ENCODE results near the gene CD2. TPM values are rescaled to one million over a fixed set of nuclear protein-coding genes. Genes with fewer than 3 reads are reported as not detected.
"Not testable (repeated sequence)": the region's sequence is repeated elsewhere in the genome, so short reads cannot be mapped to it uniquely, and the experiment has no call there.

Gene CD2
- total RNA-seq, 1 donor from 2014 or later, result 0.35 TPM

DNA sequence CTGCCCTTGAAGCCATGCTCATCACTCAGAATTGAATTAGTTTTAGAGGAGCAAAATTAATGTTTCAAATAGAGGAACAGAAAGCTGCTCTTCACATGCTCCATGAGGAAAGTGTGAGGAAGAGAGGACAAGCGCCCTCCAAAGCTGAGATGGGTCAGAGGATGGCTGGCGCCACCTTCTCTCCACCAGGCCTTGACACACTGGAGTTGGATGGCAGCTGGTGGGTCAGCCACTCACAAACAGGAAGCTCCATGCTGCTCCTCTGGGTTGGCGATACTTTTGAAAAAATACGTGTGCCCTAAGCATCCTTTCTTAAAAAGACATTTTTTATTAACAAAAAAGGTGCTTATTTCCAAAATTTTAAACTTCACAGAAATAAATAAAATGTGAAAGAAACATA is 3.1 kb upstream of the CD2 start:
- DNase-seq (no peak), ATAC-seq (ENCODE audit: low read depth) (no peak)
- ChIA-PET POLR2A (no interaction called here), CTCF (interaction anchor here (0.5 kb wide), 1 partner anchor 27 kb away, joined by 4 read pairs; no protein-coding TSS in a partner anchor)
- Mint-ChIP-seq H3K4me3 (no peak overlapping the region), H3K9me3 (peaks cover 21% of the 10 kb centered on the region), H3K36me3 (ENCODE audit: low read depth) (no peaks in the 10 kb centered on the region), H3K27ac (no peak overlapping the region), H3K27me3 (no peaks in the 10 kb centered on the region), H3K4me1 (peaks cover 8% of the 10 kb centered on the region)
- intact Hi-C loops (cut with micrococcal nuclease), result no loop called here
- TF ChIP-seq, protein P1, sequence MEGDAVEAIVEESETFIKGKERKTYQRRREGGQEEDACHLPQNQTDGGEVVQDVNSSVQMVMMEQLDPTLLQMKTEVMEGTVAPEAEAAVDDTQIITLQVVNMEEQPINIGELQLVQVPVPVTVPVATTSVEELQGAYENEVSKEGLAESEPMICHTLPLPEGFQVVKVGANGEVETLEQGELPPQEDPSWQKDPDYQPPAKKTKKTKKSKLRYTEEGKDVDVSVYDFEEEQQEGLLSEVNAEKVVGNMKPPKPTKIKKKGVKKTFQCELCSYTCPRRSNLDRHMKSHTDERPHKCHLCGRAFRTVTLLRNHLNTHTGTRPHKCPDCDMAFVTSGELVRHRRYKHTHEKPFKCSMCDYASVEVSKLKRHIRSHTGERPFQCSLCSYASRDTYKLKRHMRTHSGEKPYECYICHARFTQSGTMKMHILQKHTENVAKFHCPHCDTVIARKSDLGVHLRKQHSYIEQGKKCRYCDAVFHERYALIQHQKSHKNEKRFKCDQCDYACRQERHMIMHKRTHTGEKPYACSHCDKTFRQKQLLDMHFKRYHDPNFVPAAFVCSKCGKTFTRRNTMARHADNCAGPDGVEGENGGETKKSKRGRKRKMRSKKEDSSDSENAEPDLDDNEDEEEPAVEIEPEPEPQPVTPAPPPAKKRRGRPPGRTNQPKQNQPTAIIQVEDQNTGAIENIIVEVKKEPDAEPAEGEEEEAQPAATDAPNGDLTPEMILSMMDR (IDR thresholded peaks at IDR 0.05), result no peak

DNA sequence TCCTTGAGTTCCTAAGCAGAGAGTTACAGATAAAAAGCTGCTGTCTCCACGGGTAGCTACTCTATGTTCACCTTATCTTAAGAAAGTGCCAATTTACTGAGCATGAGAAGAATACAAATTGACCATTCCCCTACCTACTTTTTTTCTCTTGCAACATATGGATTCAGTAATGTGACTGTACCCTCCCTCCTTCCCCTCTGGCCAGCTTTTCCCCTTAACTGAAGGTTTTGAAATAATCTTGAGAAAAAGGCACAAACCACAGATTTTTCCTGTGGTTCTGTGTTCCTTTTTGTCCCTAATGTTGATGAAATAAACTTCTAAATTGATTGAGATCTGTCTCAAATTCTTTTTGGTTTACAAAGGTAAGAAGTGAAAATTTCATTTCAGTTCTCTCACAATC is 2.6 kb upstream of the CD2 start:
- Mint-ChIP-seq H3K4me3 (no peak overlapping the region), H3K27me3 (no peaks in the 10 kb centered on the region), H3K9me3 (peaks cover 18% of the 10 kb centered on the region), H3K27ac (no peak overlapping the region), H3K36me3 (ENCODE audit: low read depth) (no peaks in the 10 kb centered on the region), H3K4me1 (peaks cover 8% of the 10 kb centered on the region)
- DNase-seq, result no peak
- ChIA-PET CTCF (interaction anchor here (0.5 kb wide), 1 partner anchor 27 kb away, joined by 4 read pairs; no protein-coding TSS in a partner anchor), POLR2A (no interaction called here)
- intact Hi-C loops (cut with micrococcal nuclease), result no loop called here
- ATAC-seq (ENCODE audit: low read depth), result no peak
- TF ChIP-seq, protein P1 (IDR thresholded peaks at IDR 0.05), result no peak

DNA sequence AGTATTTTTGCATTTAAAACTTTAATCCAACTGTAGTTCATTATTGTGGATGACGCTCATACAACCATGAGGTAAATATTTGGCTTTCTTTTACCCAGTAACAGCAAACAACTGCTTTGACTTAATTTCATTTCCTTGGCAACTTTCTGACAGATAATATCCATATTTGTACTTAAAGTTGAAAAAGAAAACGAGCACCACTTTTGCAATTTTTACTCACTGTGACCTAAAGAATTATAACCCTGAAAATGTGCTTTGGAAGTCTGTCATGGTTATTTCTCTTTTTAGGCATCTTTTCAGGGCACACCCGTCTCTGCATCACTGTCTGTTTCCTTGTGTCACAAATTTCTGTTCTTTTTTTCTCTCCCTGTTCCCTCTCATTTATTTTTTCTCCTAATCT is 918 bp upstream of the CD2 start:
- ChIA-PET CTCF (interaction anchor here (1.0 kb wide), 1 partner anchor 16 kb away, joined by 3 read pairs; no protein-coding TSS in a partner anchor), POLR2A (no interaction called here)
- DNase-seq, result no peak
- intact Hi-C loops (cut with micrococcal nuclease), result no loop called here
- H3K36me3 Mint-ChIP-seq (ENCODE audit: low read depth), result no peaks in the 10 kb centered on the region
- no peak overlapping the region for H3K4me3 Mint-ChIP-seq
- no peak for ATAC-seq (ENCODE audit: low read depth)
- peaks cover 8% of the 10 kb centered on the region for H3K9me3 Mint-ChIP-seq
- peaks cover 8% of the 10 kb centered on the region for H3K4me1 Mint-ChIP-seq
- H3K27me3 Mint-ChIP-seq, result no peaks in the 10 kb centered on the region
- TF ChIP-seq, protein P1 (IDR thresholded peaks at IDR 0.05), result no peak
- no peak overlapping the region for H3K27ac Mint-ChIP-seq

DNA sequence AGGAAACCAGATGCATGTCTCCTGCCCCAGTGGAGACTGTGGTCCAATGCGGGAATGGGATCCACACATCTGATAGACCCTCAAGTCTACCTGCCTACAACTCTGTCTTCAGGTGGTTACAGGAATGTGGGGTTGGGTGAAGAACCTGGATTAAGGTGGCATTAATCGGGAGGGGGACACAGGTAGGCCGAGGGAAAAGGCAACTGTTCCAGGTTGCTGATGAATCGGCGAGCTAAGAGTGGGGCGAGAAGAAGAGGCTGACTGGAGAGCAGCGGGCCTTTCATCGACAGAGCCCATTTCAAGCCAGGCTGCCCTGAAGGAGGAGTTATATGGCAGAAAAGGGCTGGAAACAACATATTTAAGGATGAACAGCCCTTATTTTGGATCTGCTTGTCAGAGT is 836 bp downstream of the CD2 start:
- Mint-ChIP-seq H3K4me3 (no peak overlapping the region), H3K27ac (no peak overlapping the region), H3K27me3 (no peaks in the 10 kb centered on the region), H3K4me1 (peaks cover 8% of the 10 kb centered on the region), H3K36me3 (ENCODE audit: low read depth) (no peaks in the 10 kb centered on the region), H3K9me3 (no peaks in the 10 kb centered on the region)
- intact Hi-C loops (cut with micrococcal nuclease), result no loop called here
- TF ChIP-seq, protein P1 (IDR thresholded peaks at IDR 0.05), result no peak
- no peak for ATAC-seq (ENCODE audit: low read depth)
- DNase-seq, result no peak
- CTCF ChIA-PET, result interaction anchor here (0.9 kb wide), 1 partner anchor 21 kb away, joined by 3 read pairs; no protein-coding TSS in a partner anchor
- POLR2A ChIA-PET, result no interaction called here

DNA sequence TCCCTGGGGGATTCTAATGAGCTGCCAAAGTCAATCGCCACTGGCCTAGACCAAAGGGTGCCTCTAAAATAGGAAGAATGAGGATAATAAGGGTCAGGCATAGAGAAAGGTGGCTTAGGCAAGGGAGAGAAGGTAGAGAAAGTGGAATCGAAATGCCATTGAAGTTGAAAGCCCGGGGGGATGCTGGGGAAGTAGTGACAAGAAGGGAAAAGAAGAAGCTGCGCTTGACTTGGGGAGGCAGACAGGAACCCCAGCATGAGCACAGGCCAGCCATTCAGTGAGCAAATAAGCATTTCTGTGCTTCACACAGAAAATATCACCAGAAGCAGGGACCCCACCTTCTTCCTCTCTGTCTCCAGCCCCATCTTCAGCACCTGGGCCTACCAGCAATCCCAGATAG is 1.5 kb downstream of the CD2 start:
- Mint-ChIP-seq H3K4me1 (peaks cover 8% of the 10 kb centered on the region), H3K4me3 (no peak overlapping the region), H3K27me3 (no peaks in the 10 kb centered on the region), H3K9me3 (no peaks in the 10 kb centered on the region), H3K27ac (no peak overlapping the region), H3K36me3 (ENCODE audit: low read depth) (no peaks in the 10 kb centered on the region)
- intact Hi-C loops (cut with micrococcal nuclease), result no loop called here
- ATAC-seq (ENCODE audit: low read depth), result no peak
- TF ChIP-seq, protein P1 (IDR thresholded peaks at IDR 0.05), result no peak
- no peak for DNase-seq
- CTCF ChIA-PET, result no interaction called here
- POLR2A ChIA-PET, result no interaction called here

DNA sequence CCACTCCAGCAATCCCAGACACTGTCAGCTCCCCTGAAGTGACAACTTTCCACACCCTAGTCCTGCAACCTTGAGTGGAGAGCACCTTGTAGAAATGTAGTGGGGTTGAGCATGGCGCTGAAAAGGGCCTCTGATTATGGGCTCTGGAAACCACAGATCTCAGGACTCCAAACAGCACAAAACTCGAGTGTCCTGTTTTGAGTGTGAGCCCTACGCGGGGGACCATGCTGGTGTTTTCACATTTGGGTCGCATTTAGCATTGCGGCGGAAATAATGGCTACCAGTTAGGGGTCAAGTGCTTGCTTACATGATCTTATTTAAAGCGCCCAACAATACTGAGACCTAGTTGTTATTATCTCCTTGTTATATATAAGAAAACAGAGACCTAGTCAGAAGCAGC is 1.9 kb downstream of the CD2 start:
- H3K4me3 Mint-ChIP-seq; H3K27ac Mint-ChIP-seq; ATAC-seq (ENCODE audit: low read depth); intact Hi-C loops (cut with micrococcal nuclease); H3K36me3 Mint-ChIP-seq (ENCODE audit: low read depth); CTCF ChIA-PET; H3K27me3 Mint-ChIP-seq; H3K4me1 Mint-ChIP-seq; POLR2A ChIA-PET; H3K9me3 Mint-ChIP-seq; DNase-seq: not testable (repeated sequence)

DNA sequence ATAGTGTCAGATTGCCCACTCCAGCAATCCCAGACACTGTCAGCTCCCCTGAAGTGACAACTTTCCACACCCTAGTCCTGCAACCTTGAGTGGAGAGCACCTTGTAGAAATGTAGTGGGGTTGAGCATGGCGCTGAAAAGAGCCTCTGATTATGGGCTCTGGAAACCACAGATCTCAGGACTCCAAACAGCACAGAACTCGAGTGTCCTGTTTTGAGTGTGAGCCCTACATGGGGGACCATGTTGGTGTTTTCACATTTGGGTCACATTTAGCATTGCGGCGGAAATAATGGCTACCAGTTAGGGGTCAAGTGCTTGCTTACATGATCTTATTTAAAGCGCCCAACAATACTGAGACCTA is 4.2 kb downstream of the CD2 start:
- CTCF ChIA-PET; POLR2A ChIA-PET; H3K4me3 Mint-ChIP-seq; ATAC-seq (ENCODE audit: low read depth); H3K9me3 Mint-ChIP-seq; H3K27me3 Mint-ChIP-seq; intact Hi-C loops (cut with micrococcal nuclease); H3K36me3 Mint-ChIP-seq (ENCODE audit: low read depth); H3K27ac Mint-ChIP-seq; H3K4me1 Mint-ChIP-seq; DNase-seq: not testable (repeated sequence)

Data from activated B cell treated with CpG ODN at 0.5 μM for 24 hours (primary cell).